Osteoblast (primary cell): ENCODE measurements around the gene GPR83. TPM values are rescaled to one million over a fixed set of nuclear protein-coding genes. Genes with fewer than 3 reads are reported as not detected.

ENCODE experiments used
- DNase-seq: peaks from one replicate; pipeline ENCODE4 v3.0.0; 2011; ENCODE audit warnings: low spot score, mixed read lengths; ENCODE audit not compliant: insufficient read length; ENCODE audit errors: missing footprints
- H2AFZ ChIP-seq: 2 replicates; pipeline ENCODE4 v1.6.0; 2011; ENCODE audit warnings: mild to moderate bottlenecking, low read length
- H3K27ac ChIP-seq: 2 replicates; pipeline ENCODE4 v1.5.1; 2011; ENCODE audit warnings: mild to moderate bottlenecking, low read depth, low read length, moderate library complexity
- H3K27me3 ChIP-seq: 2 replicates; pipeline ENCODE4 v1.6.0; 2012; ENCODE audit warnings: mild to moderate bottlenecking, control low read depth, inconsistent platforms, low read length, moderate library complexity; ENCODE audit not compliant: insufficient read depth
- H3K36me3 ChIP-seq: 2 replicates; pipeline ENCODE4 v1.5.1; 2011; ENCODE audit warnings: mild to moderate bottlenecking, low read length, control low read depth, moderate library complexity; ENCODE audit not compliant: insufficient read depth
- H3K4me1 ChIP-seq: 2 replicates; pipeline ENCODE4 v1.5.1; 2011; ENCODE audit warnings: mild to moderate bottlenecking, low read length, control low read depth, moderate library complexity; ENCODE audit not compliant: insufficient read depth
- H3K4me2 ChIP-seq: 2 replicates; pipeline ENCODE4 v1.6.0; 2011; ENCODE audit warnings: mild to moderate bottlenecking, low read length; ENCODE audit not compliant: insufficient read depth
- H3K4me3 ChIP-seq: fragments of 200-600 bp; sonication (generic); 3 replicates; pipeline ENCODE4 v1.5.1; 2012; ENCODE audit warnings: mild to moderate bottlenecking, low read length, inconsistent platforms; ENCODE audit not compliant: insufficient read depth
- H3K79me2 ChIP-seq: 2 replicates; pipeline ENCODE4 v1.6.0; 2012; ENCODE audit warnings: mild to moderate bottlenecking, low read length, control low read depth, inconsistent platforms; ENCODE audit not compliant: insufficient read depth
- H3K9me3 ChIP-seq: 2 replicates; pipeline ENCODE4 v1.5.1; 2011; ENCODE audit warnings: low read depth, low read length, control low read depth
- H4K20me1 ChIP-seq: 2 replicates; pipeline ENCODE4 v1.6.0; 2012; ENCODE audit warnings: mild to moderate bottlenecking, low read length, control low read depth; ENCODE audit not compliant: insufficient read depth
- CTCF ChIP-seq: IDR thresholded peaks from 2 replicates; pipeline ENCODE4 v1.5.1; 2011; ENCODE audit warnings: mild to moderate bottlenecking, low read depth, low read length, moderate library complexity; ENCODE audit errors: extremely low read depth
- total RNA-seq: library from RNA; depleted of rRNA; stranded (reverse); fragments of >200 nt; gene quantifications from 2 replicates; pipeline ENCODE4 v1.2.3, GENCODE V29; 2012

GPR83 gene
- total RNA-seq, 1 donor: not detected

GRCh38 chr11:94405062-94405833 lies 4.0 kb upstream of the GPR83 start:
- H3K4me2 ChIP-seq: no peak overlapping the region
- no peaks in the 10 kb centered on the region for H4K20me1 ChIP-seq
- peaks cover 25% of the 10 kb centered on the region for H3K27me3 ChIP-seq
- no peaks in the 10 kb centered on the region for H3K9me3 ChIP-seq
- no peak overlapping the region for H2AFZ ChIP-seq
- H3K36me3 ChIP-seq: no peaks in the 10 kb centered on the region
- H3K27ac ChIP-seq: no peak overlapping the region
- no peak overlapping the region for H3K4me3 ChIP-seq
- H3K79me2 ChIP-seq: no peaks in the 10 kb centered on the region
- no peak for DNase-seq
- peaks cover 3% of the 10 kb centered on the region for H3K4me1 ChIP-seq
- no peak for TF ChIP-seq CTCF

- Histone ChIP-seq H3K9me3 (no peaks in the 10 kb centered on the region), H3K36me3 (no peaks in the 10 kb centered on the region), H3K4me1 (peaks cover 3% of the 10 kb centered on the region), H3K4me3 (no peak overlapping the region), H4K20me1 (no peaks in the 10 kb centered on the region), H3K79me2 (no peaks in the 10 kb centered on the region), H3K4me2 (no peak overlapping the region), H3K27me3 (peaks cover 44% of the 10 kb centered on the region), H3K27ac (no peak overlapping the region), H2AFZ (no peak overlapping the region)
- no peak for DNase-seq
- no peak for TF ChIP-seq CTCF
Observed at GRCh38 chr11:94402355-94402754, 1.1 kb upstream of the GPR83 start.

GRCh38 chr11:94401773-94402265 lies 600 bp upstream of the GPR83 start:
- Histone ChIP-seq H2AFZ (no peak overlapping the region), H3K9me3 (no peaks in the 10 kb centered on the region), H3K27me3 (peaks cover 44% of the 10 kb centered on the region), H4K20me1 (no peaks in the 10 kb centered on the region), H3K4me1 (peaks cover 3% of the 10 kb centered on the region), H3K4me3 (peak overlapping the region; percentile 55), H3K4me2 (peak overlapping the region; percentile 67), H3K79me2 (no peaks in the 10 kb centered on the region), H3K27ac (no peak overlapping the region), H3K36me3 (no peaks in the 10 kb centered on the region)
- peak; percentile 56 for DNase-seq
- TF ChIP-seq CTCF: no peak

GRCh38 chr11:94400457-94400838 lies 771 bp downstream of the GPR83 start:
- no peaks in the 10 kb centered on the region for H3K79me2 ChIP-seq

More at GRCh38 chr11:94400457-94400838, 771 bp downstream of the GPR83 start:
- Histone ChIP-seq H2AFZ (no peak overlapping the region), H4K20me1 (no peaks in the 10 kb centered on the region), H3K36me3 (no peaks in the 10 kb centered on the region), H3K9me3 (no peaks in the 10 kb centered on the region), H3K4me1 (peaks cover 3% of the 10 kb centered on the region), H3K4me2 (no peak overlapping the region), H3K4me3 (no peak overlapping the region), H3K27ac (no peak overlapping the region), H3K27me3 (peaks cover 44% of the 10 kb centered on the region)
- TF ChIP-seq CTCF: no peak
- no peak for DNase-seq
